HEK293T (cell line): ENCODE results near the gene GNLY.

Experiments
- BHLHE40 ChIP-seq: fragments of 450-650 bp; IDR thresholded peaks from 2 replicates; pipeline ENCODE4 v1.6.1; 2016; ENCODE audit warnings: mild to moderate bottlenecking, moderate library complexity, borderline replicate concordance
- SP1 ChIP-seq: fragments of 450-650 bp; IDR thresholded peaks from 2 replicates; pipeline ENCODE4 v1.6.1; 2017

DNA sequence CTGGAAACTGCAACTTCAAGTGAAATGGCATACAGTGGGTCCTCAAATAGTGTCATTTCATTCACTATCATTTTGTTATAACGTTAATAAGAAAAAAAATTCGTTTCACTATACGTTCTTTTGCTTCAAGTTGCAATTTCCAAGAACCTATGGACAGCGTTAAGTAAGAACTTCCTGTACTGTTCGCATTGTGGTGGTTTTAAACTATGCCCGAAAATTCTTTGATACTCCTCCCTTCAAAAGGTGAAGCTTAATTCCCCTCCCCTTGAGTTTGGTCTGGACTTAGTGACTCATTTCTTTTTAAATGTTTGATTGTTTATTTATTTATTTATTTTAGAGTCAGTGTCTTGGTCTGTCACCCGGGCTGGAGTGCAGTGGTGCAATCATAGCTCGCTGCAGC is 20.7 kb downstream of the GNLY start:
- TF ChIP-seq SP1, result no peak
- TF ChIP-seq BHLHE40, result no peak
